ENCODE results near the gene EFCAB6.

DNA sequence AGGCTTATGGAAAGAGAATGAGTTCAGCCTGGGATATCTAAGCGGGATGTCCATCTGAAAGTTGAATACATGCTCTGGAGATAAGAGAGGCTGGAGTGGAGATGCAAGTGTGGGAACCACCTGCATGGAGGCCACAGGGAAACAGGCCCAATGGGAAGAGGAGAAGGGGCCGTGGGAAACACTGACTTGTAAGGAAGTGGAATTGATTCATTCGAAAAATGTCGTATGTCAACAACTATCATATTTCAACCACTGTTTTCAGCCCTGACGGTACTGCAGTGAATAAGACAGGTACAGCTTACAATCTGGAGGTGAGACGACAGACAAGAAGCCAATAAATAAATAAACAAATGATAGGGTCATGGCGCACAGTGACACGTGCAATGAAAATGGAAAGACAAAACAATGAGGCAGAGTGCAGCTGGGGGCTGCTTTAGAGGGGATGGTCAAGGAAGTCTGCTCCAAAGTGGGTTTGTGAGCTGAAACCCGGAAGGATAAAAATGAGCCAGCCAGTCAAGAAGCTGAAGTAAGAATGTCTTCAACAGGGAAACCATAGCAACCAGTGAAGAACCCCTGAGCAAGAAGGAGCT lies 35.9 kb downstream of the EFCAB6 start:
- no peak for TF ChIP-seq POLR2A (IDR thresholded peaks at IDR 0.05)
- TF ChIP-seq, protein P1, sequence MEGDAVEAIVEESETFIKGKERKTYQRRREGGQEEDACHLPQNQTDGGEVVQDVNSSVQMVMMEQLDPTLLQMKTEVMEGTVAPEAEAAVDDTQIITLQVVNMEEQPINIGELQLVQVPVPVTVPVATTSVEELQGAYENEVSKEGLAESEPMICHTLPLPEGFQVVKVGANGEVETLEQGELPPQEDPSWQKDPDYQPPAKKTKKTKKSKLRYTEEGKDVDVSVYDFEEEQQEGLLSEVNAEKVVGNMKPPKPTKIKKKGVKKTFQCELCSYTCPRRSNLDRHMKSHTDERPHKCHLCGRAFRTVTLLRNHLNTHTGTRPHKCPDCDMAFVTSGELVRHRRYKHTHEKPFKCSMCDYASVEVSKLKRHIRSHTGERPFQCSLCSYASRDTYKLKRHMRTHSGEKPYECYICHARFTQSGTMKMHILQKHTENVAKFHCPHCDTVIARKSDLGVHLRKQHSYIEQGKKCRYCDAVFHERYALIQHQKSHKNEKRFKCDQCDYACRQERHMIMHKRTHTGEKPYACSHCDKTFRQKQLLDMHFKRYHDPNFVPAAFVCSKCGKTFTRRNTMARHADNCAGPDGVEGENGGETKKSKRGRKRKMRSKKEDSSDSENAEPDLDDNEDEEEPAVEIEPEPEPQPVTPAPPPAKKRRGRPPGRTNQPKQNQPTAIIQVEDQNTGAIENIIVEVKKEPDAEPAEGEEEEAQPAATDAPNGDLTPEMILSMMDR (IDR thresholded peaks at IDR 0.05), result no peak

Measured in Peyer's patch (tissue), 4 donors.